Neuronal stem cell (in vitro differentiated cells): Measurements from ENCODE around the gene PARD3B.

ENCODE experiments used
- DNase-seq: peaks from one replicate; pipeline ENCODE4 v3.0.0-alpha.2; 2013; ENCODE audit warnings: low spot score
- H2AFZ ChIP-seq: one replicate; pipeline ENCODE4 v1.6.1; 2013; ENCODE audit warnings: mild to moderate bottlenecking, low read length, inconsistent platforms
- H2AK5ac ChIP-seq: 2 replicates; pipeline ENCODE4 v1.6.1; 2013; ENCODE audit warnings: low read depth, mild to moderate bottlenecking, inconsistent platforms, low read length, moderate library complexity, mixed read lengths
- H2BK120ac ChIP-seq: 2 replicates; pipeline ENCODE4 v1.6.1; 2013; ENCODE audit warnings: low read depth, mild to moderate bottlenecking, inconsistent platforms, low read length, moderate library complexity, mixed read lengths
- H2BK12ac ChIP-seq: one replicate; pipeline ENCODE4 v1.6.1; 2013; ENCODE audit warnings: low read length, inconsistent platforms
- H2BK15ac ChIP-seq: 2 replicates; pipeline ENCODE4 v1.6.1; 2013; ENCODE audit warnings: mild to moderate bottlenecking, low read length, inconsistent platforms, mixed read lengths
- H2BK5ac ChIP-seq: one replicate; pipeline ENCODE4 v1.6.1; 2013; ENCODE audit warnings: inconsistent platforms, mild to moderate bottlenecking, low read length, moderate library complexity
- H3K14ac ChIP-seq: one replicate; pipeline ENCODE4 v1.6.1; 2013; ENCODE audit warnings: low read length, inconsistent platforms
- H3K18ac ChIP-seq: 2 replicates; pipeline ENCODE4 v1.6.1; 2013; ENCODE audit warnings: low read length, inconsistent platforms
- H3K23ac ChIP-seq: 2 replicates; pipeline ENCODE4 v1.6.1; 2013; ENCODE audit warnings: low read depth, mild to moderate bottlenecking, mixed read lengths, low read length, inconsistent platforms; ENCODE audit not compliant: poor library complexity
- H3K27ac ChIP-seq: replicated peaks from 3 replicates; pipeline ENCODE4 v1.5.1; 2013; ENCODE audit warnings: low read length, inconsistent platforms
- H3K27me3 ChIP-seq, 3 experiments: 2 replicates each; pipeline ENCODE4 v1.6.1; 2013; ENCODE audit warnings: low read length in 3 of 3, mild to moderate bottlenecking in 2 of 3, inconsistent platforms in 1 of 3, low read depth in 1 of 3, mixed read lengths in 1 of 3, moderate library complexity in 1 of 3; ENCODE audit not compliant: control insufficient read depth in 3 of 3, insufficient read depth in 3 of 3
- H3K36me3 ChIP-seq, 2 donors: replicated peaks in 1 of 2; 2 replicates each; pipeline ENCODE4 v1.6.1; 2013; ENCODE audit warnings: low read length in 2 of 2; ENCODE audit not compliant: control insufficient read depth in 2 of 2, insufficient read depth in 2 of 2
- H3K4ac ChIP-seq: 2 replicates; pipeline ENCODE4 v1.6.1; 2013; ENCODE audit warnings: inconsistent platforms, mild to moderate bottlenecking, low read length, moderate library complexity
- H3K4me1 ChIP-seq, 2 donors: 1 replicate in 1 of 2; 2 replicates in 1 of 2; pipeline ENCODE4 v1.6.1; 2013; ENCODE audit warnings: low read length in 2 of 2, low read depth in 1 of 2; ENCODE audit not compliant: control insufficient read depth in 2 of 2, insufficient read depth in 1 of 2
- H3K4me2 ChIP-seq: one replicate; pipeline ENCODE4 v1.6.1; 2013; ENCODE audit warnings: mild to moderate bottlenecking, low read length, inconsistent platforms; ENCODE audit not compliant: insufficient read depth, poor library complexity, severe bottlenecking
- H3K4me3 ChIP-seq, 2 donors: 2 replicates each; pipeline ENCODE4 v1.5.1; 2013; ENCODE audit warnings: low read length in 2 of 2, mild to moderate bottlenecking in 2 of 2, inconsistent platforms in 1 of 2, moderate library complexity in 1 of 2
- H3K79me1 ChIP-seq: one replicate; pipeline ENCODE4 v1.6.1; 2013; ENCODE audit warnings: low read depth, mild to moderate bottlenecking, inconsistent platforms, low read length, moderate library complexity
- H3K9ac ChIP-seq: one replicate; pipeline ENCODE4 v1.6.1; 2013; ENCODE audit warnings: mild to moderate bottlenecking, low read depth, low read length, inconsistent platforms; ENCODE audit not compliant: poor library complexity
- H3K9me3 ChIP-seq, 2 donors: replicated peaks in 1 of 2; 2 replicates each; pipeline versions ENCODE3 to v1.6.1; 2013; ENCODE audit warnings: low read length in 2 of 2, mild to moderate bottlenecking in 2 of 2, inconsistent platforms in 1 of 2, low read depth in 1 of 2, mixed read lengths in 1 of 2, moderate library complexity in 1 of 2; ENCODE audit not compliant: control insufficient read depth in 2 of 2, insufficient read depth in 1 of 2
- H4K8ac ChIP-seq: one replicate; pipeline ENCODE4 v1.6.1; 2013; ENCODE audit warnings: low read depth, mild to moderate bottlenecking, inconsistent platforms, low read length, moderate library complexity
- H4K91ac ChIP-seq: one replicate; pipeline ENCODE4 v1.6.1; 2013; ENCODE audit warnings: low read length, low read depth, mild to moderate bottlenecking, inconsistent platforms; ENCODE audit not compliant: poor library complexity
- WGBS, 2 donors: extraction: QIAGEN DNeasy Blood & Tissue Kit; methylation state at CpG; one replicate each; pipeline ENCODE4 v1.1.7; 2013; ENCODE audit warnings: missing lambda C conversion rate in 2 of 2, mixed read lengths in 1 of 2; ENCODE audit not compliant: insufficient read length in 2 of 2, insufficient replicate concordance in 1 of 2; ENCODE audit errors: extremely low coverage in 2 of 2; 5-methylcytosine and 5-hydroxymethylcytosine counted together

PARD3B gene

GRCh38 chr2:204533629-204534370, 11.5 kb upstream of the PARD3B start:
- no CpG with 5 or more reads among the region's 5 CpGs for WGBS, 2 donors

GRCh38 chr2:204535356-204535755, 9.9 kb upstream of the PARD3B start:
- no peak overlapping the region for H3K14ac ChIP-seq
- H3K23ac ChIP-seq, result no peak overlapping the region
- no peak overlapping the region for H4K91ac ChIP-seq
- H3K4me3 ChIP-seq, result no peak overlapping the region
- H3K9me3 ChIP-seq, result no peaks in the 10 kb centered on the region
- DNase-seq, result no peak
- no peak overlapping the region for H3K4ac ChIP-seq
- no peaks in the 10 kb centered on the region for H3K27me3 ChIP-seq
- H2BK12ac ChIP-seq, result no peak overlapping the region
- no peak overlapping the region for H3K27ac ChIP-seq
- H3K4me2 ChIP-seq, result no peak overlapping the region
- no peak overlapping the region for H2BK15ac ChIP-seq
- no peak overlapping the region for H3K18ac ChIP-seq
- H3K36me3 ChIP-seq, result no peaks in the 10 kb centered on the region
- no peak overlapping the region for H2AK5ac ChIP-seq
- H2BK120ac ChIP-seq, result no peak overlapping the region
- H4K8ac ChIP-seq, result no peak overlapping the region
- WGBS, 2 donors, result no CpG with 5 or more reads among the region's 3 CpGs
- no peak overlapping the region for H2AFZ ChIP-seq
- no peak overlapping the region for H3K9ac ChIP-seq
- no peaks in the 10 kb centered on the region for H3K79me1 ChIP-seq
- peaks cover 4 to 5% of the 10 kb centered on the region in 2 donors for H3K4me1 ChIP-seq
- no peak overlapping the region for H2BK5ac ChIP-seq

More at GRCh38 chr2:204533629-204534370, 11.5 kb upstream of the PARD3B start:
- H3K79me1 ChIP-seq, result no peaks in the 10 kb centered on the region
- no peak overlapping the region for H4K8ac ChIP-seq
- no peak overlapping the region for H3K4me2 ChIP-seq
- H2BK12ac ChIP-seq, result no peak overlapping the region
- no peak overlapping the region for H3K4me3 ChIP-seq
- no peak overlapping the region for H2BK15ac ChIP-seq
- no peaks in the 10 kb centered on the region for H3K36me3 ChIP-seq
- no peak overlapping the region for H3K18ac ChIP-seq
- DNase-seq, result no peak
- no peak overlapping the region for H2BK5ac ChIP-seq
- peaks cover 4 to 5% of the 10 kb centered on the region in 2 donors for H3K4me1 ChIP-seq
- H3K9me3 ChIP-seq, result no peaks in the 10 kb centered on the region
- H4K91ac ChIP-seq, result no peak overlapping the region
- no peaks in the 10 kb centered on the region for H3K27me3 ChIP-seq
- H2BK120ac ChIP-seq, result no peak overlapping the region
- H3K14ac ChIP-seq, result no peak overlapping the region
- H3K4ac ChIP-seq, result no peak overlapping the region
- H3K9ac ChIP-seq, result no peak overlapping the region
- no peak overlapping the region for H2AK5ac ChIP-seq
- no peak overlapping the region for H3K23ac ChIP-seq
- no peak overlapping the region for H2AFZ ChIP-seq
- no peak overlapping the region for H3K27ac ChIP-seq

- H3K4me1 ChIP-seq, result peaks cover 4 to 5% of the 10 kb centered on the region in 2 donors
- H3K23ac ChIP-seq, result no peak overlapping the region
- no peaks in the 10 kb centered on the region for H3K9me3 ChIP-seq
- H4K8ac ChIP-seq, result no peak overlapping the region
- H2AFZ ChIP-seq, result no peak overlapping the region
- H2BK120ac ChIP-seq, result no peak overlapping the region
- no peak overlapping the region for H4K91ac ChIP-seq
- no peaks in the 10 kb centered on the region for H3K27me3 ChIP-seq
- H3K79me1 ChIP-seq, result no peaks in the 10 kb centered on the region
- no peak overlapping the region for H3K14ac ChIP-seq
- no peak overlapping the region for H3K4ac ChIP-seq
- H2AK5ac ChIP-seq, result no peak overlapping the region
- no peak overlapping the region for H2BK15ac ChIP-seq
- no peaks in the 10 kb centered on the region for H3K36me3 ChIP-seq
- DNase-seq, result no peak
- H2BK12ac ChIP-seq, result no peak overlapping the region
- WGBS, 2 donors, result no CpG with 5 or more reads among the region's 1 CpG
- H3K27ac ChIP-seq, result no peak overlapping the region
- H3K4me3 ChIP-seq, result no peak overlapping the region
- no peak overlapping the region for H3K9ac ChIP-seq
- no peak overlapping the region for H2BK5ac ChIP-seq
- no peak overlapping the region for H3K4me2 ChIP-seq
- H3K18ac ChIP-seq, result no peak overlapping the region
These were observed 9.5 kb upstream of the PARD3B start for GRCh38 chr2:204535764-204536163.

- no peak overlapping the region for H2BK15ac ChIP-seq
- H3K14ac ChIP-seq, result no peak overlapping the region
- H2AK5ac ChIP-seq, result no peak overlapping the region
- H3K4me3 ChIP-seq, result no peak overlapping the region
- H3K4ac ChIP-seq, result no peak overlapping the region
- no peak for DNase-seq
- peak overlapping the region; percentile 42 for H3K4me2 ChIP-seq
- peak overlapping the region; percentile 69 for H3K18ac ChIP-seq
- H4K8ac ChIP-seq, result no peak overlapping the region
- no peak overlapping the region for H2BK12ac ChIP-seq
- no peak overlapping the region for H2BK120ac ChIP-seq
- H3K36me3 ChIP-seq, result no peaks in the 10 kb centered on the region
- H3K4me1 ChIP-seq, result peaks cover 4 to 5% of the 10 kb centered on the region in 2 donors
- no peaks in the 10 kb centered on the region for H3K9me3 ChIP-seq
- H3K79me1 ChIP-seq, result no peaks in the 10 kb centered on the region
- H3K9ac ChIP-seq, result no peak overlapping the region
- no peak overlapping the region for H4K91ac ChIP-seq
- WGBS, 2 donors, result no CpG with 5 or more reads among the region's 10 CpGs
- no peak overlapping the region for H3K23ac ChIP-seq
- no peak overlapping the region for H2BK5ac ChIP-seq
- peak overlapping the region; percentile 93 for H2AFZ ChIP-seq
- peaks cover 0 to 2% (median 0%) of the 10 kb centered on the region in 3 experiments for H3K27me3 ChIP-seq
- H3K27ac ChIP-seq, result peak overlapping the region; percentile 85
These were observed 6.9 kb upstream of the PARD3B start for GRCh38 chr2:204538182-204539018.
